Vagina (tissue), 2 donors: ENCODE data around the gene VDR.

ENCODE experiments used
- CTCF ChIP-seq, 3 experiments: fragments of 450-650 bp in 2 of 3; fragments of 200-600 bp in 1 of 3; sonication (generic) in 1 of 3; IDR thresholded peaks; one replicate each; pipeline ENCODE4 v1.5.1; 2017 to 2019; ENCODE audit warnings: antibody characterized with exemption in 3 of 3, mild to moderate bottlenecking in 2 of 3, moderate library complexity in 2 of 3
- POLR2A ChIP-seq, 2 donors: fragments of 450-650 bp; IDR thresholded peaks; one replicate each; pipeline ENCODE4 v1.6.1; 2017; ENCODE audit warnings: antibody characterized with exemption in 2 of 2, mild to moderate bottlenecking in 2 of 2, moderate library complexity in 2 of 2
- POLR2AphosphoS5 ChIP-seq, 2 donors: sonication (generic); formaldehyde crosslinking; IDR thresholded peaks; one replicate each; pipeline ENCODE4 v1.9.0; 2017; ENCODE audit warnings: antibody characterized with exemption in 2 of 2, mild to moderate bottlenecking in 2 of 2, low read depth in 1 of 2; ENCODE audit not compliant: insufficient read depth in 1 of 2

- TF ChIP-seq POLR2A (IDR thresholded peaks at IDR 0.05), result no peak
- no peak for TF ChIP-seq POLR2AphosphoS5 (IDR thresholded peaks at IDR 0.05; ENCODE audit: insufficient read depth in 1 of 2, low read depth in 1 of 2)
- TF ChIP-seq CTCF (IDR thresholded peaks at IDR 0.05), result no peak
Measured at GRCh38 chr12:47864646-47865235, 40.1 kb downstream of the VDR start.
